Parathyroid adenoma (tissue), 2 donors: Measurements from ENCODE around the gene DNAI1.

Experiments used
- H2AFZ ChIP-seq: fragments of 300-600 bp; sonication (generic); one replicate; pipeline ENCODE4 v1.7.0; 2017; ENCODE audit warnings: antibody characterized with exemption, mild to moderate bottlenecking
- H3K27ac ChIP-seq: fragments of 300-600 bp; sonication (generic); one replicate; pipeline ENCODE4 v1.7.0; 2017
- H3K27me3 ChIP-seq: fragments of 300-600 bp; sonication (generic); one replicate; pipeline ENCODE4 v1.7.0; 2017; ENCODE audit warnings: low read length; ENCODE audit not compliant: control insufficient read depth, insufficient read depth
- H3K36me3 ChIP-seq: fragments of 300-600 bp; sonication (generic); one replicate; pipeline ENCODE4 v1.7.0; 2017; ENCODE audit warnings: low read length; ENCODE audit not compliant: control insufficient read depth, insufficient read depth
- H3K4me1 ChIP-seq: fragments of 300-600 bp; sonication (generic); one replicate; pipeline ENCODE4 v1.7.0; 2017; ENCODE audit warnings: control low read depth
- H3K4me2 ChIP-seq: fragments of 300-600 bp; sonication (generic); one replicate; pipeline ENCODE4 v1.7.0; 2017; ENCODE audit warnings: low read length
- H3K4me3 ChIP-seq: fragments of 300-600 bp; sonication (generic); one replicate; pipeline ENCODE4 v1.7.0; 2017; ENCODE audit warnings: low read depth, low read length
- H3K79me2 ChIP-seq: fragments of 300-600 bp; sonication (generic); one replicate; pipeline ENCODE4 v1.7.0; 2017; ENCODE audit warnings: control low read depth
- H3K9ac ChIP-seq: fragments of 300-600 bp; sonication (generic); one replicate; pipeline ENCODE4 v1.7.0; 2017; ENCODE audit warnings: mild to moderate bottlenecking
- H3K9me3 ChIP-seq: fragments of 300-600 bp; sonication (generic); one replicate; pipeline ENCODE4 v1.7.0; 2017; ENCODE audit warnings: low read length; ENCODE audit not compliant: control insufficient read depth
- CTCF ChIP-seq: fragments of 300-600 bp; sonication (generic); IDR thresholded peaks from one replicate; pipeline ENCODE4 v1.7.0; 2017; ENCODE audit warnings: antibody characterized with exemption, mild to moderate bottlenecking
- donor health status: primary hyperparathyroidism.

The DNAI1 gene

GRCh38 chr9:34484678-34485077, 26.1 kb downstream of the DNAI1 start:
- Histone ChIP-seq H3K27ac (no peak overlapping the region), H3K79me2 (no peaks in the 10 kb centered on the region), H2AFZ (no peak overlapping the region), H3K4me1 (no peaks in the 10 kb centered on the region), H3K9me3 (no peaks in the 10 kb centered on the region), H3K27me3 (no peaks in the 10 kb centered on the region), H3K36me3 (no peaks in the 10 kb centered on the region), H3K4me2 (no peak overlapping the region), H3K4me3 (no peak overlapping the region), H3K9ac (no peak overlapping the region)
- no peak for TF ChIP-seq CTCF

GRCh38 chr9:34485822-34486221, 27.2 kb downstream of the DNAI1 start:
- H2AFZ ChIP-seq, result no peak overlapping the region
- H3K79me2 ChIP-seq, result no peaks in the 10 kb centered on the region
- H3K9ac ChIP-seq, result no peak overlapping the region
- H3K9me3 ChIP-seq, result no peaks in the 10 kb centered on the region
- H3K36me3 ChIP-seq, result no peaks in the 10 kb centered on the region
- H3K4me3 ChIP-seq, result no peak overlapping the region
- no peak overlapping the region for H3K4me2 ChIP-seq
- no peaks in the 10 kb centered on the region for H3K27me3 ChIP-seq
- no peak for TF ChIP-seq CTCF
- no peaks in the 10 kb centered on the region for H3K4me1 ChIP-seq
- no peak overlapping the region for H3K27ac ChIP-seq

GRCh38 chr9:34486572-34486971, 28.0 kb downstream of the DNAI1 start:
- H3K9ac ChIP-seq, result no peak overlapping the region
- TF ChIP-seq CTCF, result no peak
- H3K4me2 ChIP-seq, result no peak overlapping the region
- H3K27ac ChIP-seq, result no peak overlapping the region
- no peaks in the 10 kb centered on the region for H3K9me3 ChIP-seq
- H3K4me1 ChIP-seq, result no peaks in the 10 kb centered on the region
- H3K79me2 ChIP-seq, result no peaks in the 10 kb centered on the region
- H2AFZ ChIP-seq, result no peak overlapping the region
- H3K27me3 ChIP-seq, result no peaks in the 10 kb centered on the region
- H3K36me3 ChIP-seq, result no peaks in the 10 kb centered on the region
- H3K4me3 ChIP-seq, result no peak overlapping the region

- H3K9ac ChIP-seq, result no peak overlapping the region
- no peaks in the 10 kb centered on the region for H3K4me1 ChIP-seq
- H3K4me3 ChIP-seq, result no peak overlapping the region
- H3K27me3 ChIP-seq, result no peaks in the 10 kb centered on the region
- no peaks in the 10 kb centered on the region for H3K79me2 ChIP-seq
- H2AFZ ChIP-seq, result no peak overlapping the region
- no peak overlapping the region for H3K4me2 ChIP-seq
- no peaks in the 10 kb centered on the region for H3K36me3 ChIP-seq
- no peaks in the 10 kb centered on the region for H3K9me3 ChIP-seq
- H3K27ac ChIP-seq, result no peak overlapping the region
- no peak for TF ChIP-seq CTCF
These were observed 31.8 kb downstream of the DNAI1 start for GRCh38 chr9:34490360-34490759.

GRCh38 chr9:34490760-34491159, 32.2 kb downstream of the DNAI1 start:
- Histone ChIP-seq H3K27me3 (no peaks in the 10 kb centered on the region), H3K36me3 (no peaks in the 10 kb centered on the region), H3K4me2 (no peak overlapping the region), H3K27ac (no peak overlapping the region), H3K79me2 (no peaks in the 10 kb centered on the region), H2AFZ (no peak overlapping the region), H3K9me3 (no peaks in the 10 kb centered on the region), H3K4me3 (no peak overlapping the region), H3K9ac (no peak overlapping the region), H3K4me1 (no peaks in the 10 kb centered on the region)
- TF ChIP-seq CTCF, result no peak
